Fibroblast of lung (primary cell): ENCODE data around the gene THAP7. TPM values are rescaled to one million over a fixed set of nuclear protein-coding genes. Genes with fewer than 3 reads are reported as not detected.

Experiments
- DNase-seq, 2 donors: peaks; one replicate each; pipeline versions ENCODE4 v3.0.0 to v3.0.0-alpha.2; 2010; ENCODE audit warnings: low read depth in 2 of 2
- H2AFZ ChIP-seq: 2 replicates; pipeline ENCODE4 v1.5.1; 2012; ENCODE audit warnings: low read length, control low read depth, inconsistent platforms
- H3K27ac ChIP-seq: 2 replicates; pipeline ENCODE4 v1.5.1; 2011; ENCODE audit warnings: low read length, control low read depth; ENCODE audit not compliant: insufficient read depth
- H3K27me3 ChIP-seq: 2 replicates; pipeline ENCODE4 v1.5.1; 2011; ENCODE audit warnings: mild to moderate bottlenecking, low read length; ENCODE audit not compliant: control insufficient read depth, insufficient read depth
- H3K36me3 ChIP-seq: 2 replicates; pipeline ENCODE4 v1.5.1; 2011; ENCODE audit warnings: low read length; ENCODE audit not compliant: control insufficient read depth, insufficient read depth
- H3K4me1 ChIP-seq: 2 replicates; pipeline ENCODE4 v1.5.1; 2011; ENCODE audit warnings: low read length; ENCODE audit not compliant: control insufficient read depth, insufficient read depth; ENCODE audit errors: extremely low read depth
- H3K4me2 ChIP-seq: 2 replicates; pipeline ENCODE4 v1.5.1; 2011; ENCODE audit warnings: low read length, control low read depth; ENCODE audit not compliant: insufficient read depth; ENCODE audit errors: extremely low read depth
- H3K4me3 ChIP-seq, 4 experiments: fragments of 200-600 bp in 1 of 4; sonication (generic) in 1 of 4; replicated peaks in 1 of 4; 2 replicates each; pipeline ENCODE4 v1.5.1; 2011 to 2016; ENCODE audit warnings: low read length in 4 of 4, low read depth in 3 of 4, mild to moderate bottlenecking in 3 of 4, control low read depth in 2 of 4, inconsistent platforms in 1 of 4, mixed read lengths in 1 of 4; ENCODE audit not compliant: insufficient read depth in 1 of 4; ENCODE audit errors: control extremely low read depth in 1 of 4
- H3K79me2 ChIP-seq: 2 replicates; pipeline ENCODE4 v1.5.1; 2012; ENCODE audit warnings: mild to moderate bottlenecking, low read length, inconsistent platforms; ENCODE audit not compliant: control insufficient read depth, insufficient read depth
- H3K9ac ChIP-seq: 2 replicates; pipeline ENCODE4 v1.5.1; 2011; ENCODE audit warnings: mild to moderate bottlenecking, low read length, control low read depth; ENCODE audit not compliant: insufficient read depth
- H3K9me3 ChIP-seq: 2 replicates; pipeline ENCODE4 v1.5.1; 2012; ENCODE audit warnings: low read depth, low read length; ENCODE audit not compliant: control insufficient read depth, insufficient read depth
- H4K20me1 ChIP-seq: 2 replicates; pipeline ENCODE4 v1.5.1; 2011; ENCODE audit warnings: low read length; ENCODE audit not compliant: control insufficient read depth, insufficient read depth; ENCODE audit errors: extremely low read depth
- CTCF ChIP-seq, 2 donors: IDR thresholded peaks in 1 of 2; conservative IDR thresholded peaks in 1 of 2; 1 replicate in 1 of 2; 2 replicates in 1 of 2; pipeline ENCODE4 v1.5.1; 2011 to 2012; ENCODE audit warnings: low read length in 2 of 2, control low read depth in 1 of 2, inconsistent platforms in 1 of 2, low read depth in 1 of 2, mild to moderate bottlenecking in 1 of 2
- EZH2 ChIP-seq: IDR thresholded peaks from 2 replicates; pipeline ENCODE4 v1.5.1; 2012; ENCODE audit warnings: low read length, control low read depth, mild to moderate bottlenecking; ENCODE audit errors: missing control alignments
- polyA plus RNA-seq, 2 donors: library from polyadenylated mRNA; depleted of rRNA in 1 of 2; stranded (reverse) in 1 of 2; unstranded in 1 of 2; fragments of >200 nt; gene quantifications; 2 replicates each; pipeline ENCODE4 v1.2.1, GENCODE V29; 2011 to 2012; ENCODE audit warnings: missing spikeins in 1 of 2
- total RNA-seq: library from RNA; depleted of rRNA; stranded (reverse); fragments of >200 nt; gene quantifications from 2 replicates; pipeline ENCODE4 v1.2.1, GENCODE V29; 2014

THAP7 gene
- total and polyA plus RNA-seq, 2 donors (not counting 1 experiment from before 2014, with no cell fraction given) = 15.7 to 26.3 TPM

DNA sequence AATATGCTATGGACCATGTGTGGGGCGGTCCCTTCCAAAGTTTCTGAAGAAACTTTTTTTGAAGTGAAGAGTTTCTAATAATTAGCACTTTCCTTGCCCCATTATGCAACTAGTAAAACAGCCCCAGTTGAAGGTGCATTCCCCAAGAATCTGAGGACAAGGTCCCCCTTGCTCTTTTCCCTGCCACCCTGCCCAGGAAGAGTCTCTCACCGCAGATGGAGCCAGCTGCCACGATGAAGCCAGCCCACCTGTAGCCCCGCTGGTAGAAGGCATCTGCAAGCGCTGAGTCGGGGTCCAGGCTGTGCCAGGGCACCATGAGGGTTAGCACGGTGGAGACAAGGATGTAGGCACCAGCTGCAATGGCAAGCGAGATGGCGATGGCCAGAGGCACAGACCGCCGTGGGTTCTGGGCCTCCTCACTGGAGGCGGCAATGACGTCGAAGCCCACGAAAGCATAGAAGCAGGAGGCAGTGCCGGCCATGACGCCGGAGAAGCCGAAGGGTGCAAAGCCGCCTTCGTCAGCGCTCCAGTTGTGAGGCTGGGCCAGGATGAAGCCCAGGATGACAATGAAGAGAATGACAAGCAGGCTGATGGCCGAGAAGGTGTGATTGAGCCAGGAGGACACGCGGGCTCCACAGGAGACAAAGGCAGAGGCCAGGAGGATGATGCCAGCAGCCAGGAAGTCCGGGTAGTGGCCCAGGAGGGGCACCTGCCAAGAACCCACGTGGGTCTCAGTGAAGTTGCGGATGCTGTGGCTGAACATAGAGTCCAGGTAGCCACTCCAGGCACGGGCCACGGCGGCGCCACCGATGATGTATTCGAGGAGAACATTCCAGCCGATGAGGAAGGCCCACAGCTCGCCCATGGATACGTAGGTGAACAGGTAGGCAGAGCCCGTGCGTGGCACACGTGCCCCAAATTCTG is 29.0 kb upstream of the THAP7 start:
- no peaks in the 10 kb centered on the region for H3K9me3 ChIP-seq
- H3K4me2 ChIP-seq = no peak overlapping the region
- H2AFZ ChIP-seq = no peak overlapping the region
- H3K36me3 ChIP-seq = no peaks in the 10 kb centered on the region
- DNase-seq = no peak
- H3K4me3 ChIP-seq = no peak overlapping the region
- no peak for TF ChIP-seq CTCF (conservative IDR thresholded peaks at IDR 0.05 in 1 of 2, IDR thresholded peaks at IDR 0.05 in 1 of 2; ENCODE audit: low read depth in 1 of 2, low read length in 2 of 2)
- peaks cover 9% of the 10 kb centered on the region for H3K4me1 ChIP-seq
- H3K79me2 ChIP-seq = no peaks in the 10 kb centered on the region
- peaks cover 19% of the 10 kb centered on the region for H3K27me3 ChIP-seq
- no peaks in the 10 kb centered on the region for H4K20me1 ChIP-seq
- no peak overlapping the region for H3K9ac ChIP-seq
- H3K27ac ChIP-seq = no peak overlapping the region

- no peak for DNase-seq
- peaks cover 19% of the 10 kb centered on the region for H3K27me3 ChIP-seq
- no peaks in the 10 kb centered on the region for H3K79me2 ChIP-seq
- H2AFZ ChIP-seq = no peak overlapping the region
- peaks cover 9% of the 10 kb centered on the region for H3K4me1 ChIP-seq
- no peak overlapping the region for H3K4me3 ChIP-seq
- TF ChIP-seq CTCF (conservative IDR thresholded peaks at IDR 0.05 in 1 of 2, IDR thresholded peaks at IDR 0.05 in 1 of 2; ENCODE audit: low read depth in 1 of 2, low read length in 2 of 2) = no peak
- no peak for TF ChIP-seq EZH2
- no peak overlapping the region for H3K9ac ChIP-seq
- H3K9me3 ChIP-seq = no peaks in the 10 kb centered on the region
- H3K27ac ChIP-seq = no peak overlapping the region
- H4K20me1 ChIP-seq = no peaks in the 10 kb centered on the region
- H3K36me3 ChIP-seq = no peaks in the 10 kb centered on the region
- H3K4me2 ChIP-seq = no peak overlapping the region
Observed at GRCh38 chr22:21030032-21030431, 28.1 kb upstream of the THAP7 start.

DNA sequence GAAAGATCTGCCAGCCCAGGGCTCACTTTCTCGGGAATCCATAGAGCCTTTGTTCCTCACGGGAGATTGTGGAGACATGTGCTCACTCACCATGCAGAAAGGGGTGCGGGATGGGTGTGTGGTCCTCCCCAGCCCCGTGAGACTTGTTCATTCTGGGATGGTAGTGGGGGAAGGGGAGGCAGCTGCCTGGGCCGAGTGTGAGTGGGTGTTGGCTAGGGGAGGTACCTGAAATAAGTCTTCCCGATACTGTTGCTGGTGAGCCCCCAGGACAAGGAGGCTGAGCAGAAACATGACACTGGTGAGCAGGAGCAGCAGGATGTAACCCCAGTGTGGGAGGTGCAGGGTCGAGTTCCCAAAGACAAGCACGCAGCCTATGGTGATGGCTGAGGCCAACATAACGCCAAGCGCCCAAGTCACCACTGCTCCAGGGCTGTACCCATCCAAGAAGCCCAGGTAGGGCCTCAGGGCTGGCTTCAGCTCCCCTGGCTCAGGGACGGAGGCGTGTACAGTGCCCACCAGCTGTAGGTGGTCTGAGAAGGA is 27.6 kb upstream of the THAP7 start:
- no peaks in the 10 kb centered on the region for H3K36me3 ChIP-seq
- no peak overlapping the region for H3K27ac ChIP-seq
- no peak for TF ChIP-seq CTCF (conservative IDR thresholded peaks at IDR 0.05 in 1 of 2, IDR thresholded peaks at IDR 0.05 in 1 of 2; ENCODE audit: low read depth in 1 of 2, low read length in 2 of 2)
- TF ChIP-seq EZH2 = no peak
- no peak for DNase-seq
- no peak overlapping the region for H3K4me3 ChIP-seq
- peaks cover 9% of the 10 kb centered on the region for H3K4me1 ChIP-seq
- no peak overlapping the region for H2AFZ ChIP-seq
- H3K9ac ChIP-seq = no peak overlapping the region
- no peak overlapping the region for H3K4me2 ChIP-seq
- H3K27me3 ChIP-seq = peaks cover 19% of the 10 kb centered on the region
- no peaks in the 10 kb centered on the region for H4K20me1 ChIP-seq
- H3K9me3 ChIP-seq = no peaks in the 10 kb centered on the region
- no peaks in the 10 kb centered on the region for H3K79me2 ChIP-seq
